Measurements from ENCODE around the gene TET2. TPM values are rescaled to one million over a fixed set of nuclear protein-coding genes. Genes with fewer than 3 reads are reported as not detected.

The TET2 gene
- total RNA-seq, 1 experiment from 2014 or later: 20.5 TPM

DNA sequence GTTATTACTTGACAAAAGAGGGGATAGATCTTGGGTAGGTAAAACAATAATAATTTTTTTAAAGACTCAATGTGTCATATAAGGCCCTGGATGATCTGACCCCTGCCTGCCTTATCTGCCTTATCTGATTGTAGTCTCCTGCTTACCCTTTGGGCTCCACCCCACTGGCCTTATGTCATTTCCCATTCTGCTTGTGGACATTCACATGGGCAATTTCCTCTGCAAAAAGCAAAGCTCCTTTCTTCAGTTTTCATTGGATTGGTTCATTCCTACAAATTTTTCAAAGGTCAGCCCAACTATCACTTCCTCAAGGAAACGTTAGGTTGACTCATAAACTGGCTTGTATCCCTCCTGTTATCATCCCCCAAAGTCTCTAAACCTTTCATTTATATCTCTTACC is 15.7 kb upstream of the TET2 start:
- TF ChIP-seq, protein P1, sequence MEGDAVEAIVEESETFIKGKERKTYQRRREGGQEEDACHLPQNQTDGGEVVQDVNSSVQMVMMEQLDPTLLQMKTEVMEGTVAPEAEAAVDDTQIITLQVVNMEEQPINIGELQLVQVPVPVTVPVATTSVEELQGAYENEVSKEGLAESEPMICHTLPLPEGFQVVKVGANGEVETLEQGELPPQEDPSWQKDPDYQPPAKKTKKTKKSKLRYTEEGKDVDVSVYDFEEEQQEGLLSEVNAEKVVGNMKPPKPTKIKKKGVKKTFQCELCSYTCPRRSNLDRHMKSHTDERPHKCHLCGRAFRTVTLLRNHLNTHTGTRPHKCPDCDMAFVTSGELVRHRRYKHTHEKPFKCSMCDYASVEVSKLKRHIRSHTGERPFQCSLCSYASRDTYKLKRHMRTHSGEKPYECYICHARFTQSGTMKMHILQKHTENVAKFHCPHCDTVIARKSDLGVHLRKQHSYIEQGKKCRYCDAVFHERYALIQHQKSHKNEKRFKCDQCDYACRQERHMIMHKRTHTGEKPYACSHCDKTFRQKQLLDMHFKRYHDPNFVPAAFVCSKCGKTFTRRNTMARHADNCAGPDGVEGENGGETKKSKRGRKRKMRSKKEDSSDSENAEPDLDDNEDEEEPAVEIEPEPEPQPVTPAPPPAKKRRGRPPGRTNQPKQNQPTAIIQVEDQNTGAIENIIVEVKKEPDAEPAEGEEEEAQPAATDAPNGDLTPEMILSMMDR (IDR thresholded peaks at IDR 0.05; ENCODE audit: unreplicated experiment): no peak
- BruUV-seq (replicated peaks): no TSS peak

DNA sequence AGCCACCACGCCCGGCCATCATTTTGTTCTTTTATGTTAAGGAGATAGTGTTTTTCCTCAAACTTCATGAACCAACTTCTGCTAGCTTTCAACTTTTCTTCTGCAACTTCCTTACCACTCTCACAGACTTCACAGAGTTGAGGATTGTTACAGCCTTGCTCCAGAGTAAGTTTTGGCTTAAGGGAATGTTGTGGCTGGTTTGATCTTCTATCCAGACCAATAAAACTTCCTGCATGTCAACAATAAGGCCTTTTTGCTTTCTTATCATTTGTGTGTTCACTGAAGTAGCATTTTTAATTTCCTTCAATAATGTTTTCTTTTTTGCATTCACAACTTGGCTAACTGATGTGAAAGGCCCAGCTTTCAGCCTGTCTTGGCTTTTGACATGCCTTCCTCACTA is 12.7 kb upstream of the TET2 start:
- Mint-ChIP-seq H3K4me3 (ENCODE audit: unreplicated experiment) (no peak overlapping the region), H3K36me3 (ENCODE audit: insufficient read depth, unreplicated experiment) (no peaks in the 10 kb centered on the region), H3K9me3 (ENCODE audit: unreplicated experiment) (no peaks in the 10 kb centered on the region), H3K4me1 (ENCODE audit: insufficient read depth, unreplicated experiment) (no peaks in the 10 kb centered on the region), H3K27me3 (ENCODE audit: insufficient read depth, unreplicated experiment) (no peaks in the 10 kb centered on the region), H3K27ac (ENCODE audit: low read depth, unreplicated experiment) (no peak overlapping the region)
- DNase-seq (ENCODE audit: unreplicated experiment): no peak
- ChIA-PET CTCF (no interaction called here), POLR2A (interaction anchor here (0.7 to 1.1 kb wide), 2 partner anchors 12 to 18 kb away, joined by 3 to 4 read pairs; no protein-coding TSS in a partner anchor)
- TF ChIP-seq, protein P1 (IDR thresholded peaks at IDR 0.05; ENCODE audit: unreplicated experiment): no peak
- intact Hi-C loops (cut with micrococcal nuclease): no loop called here
- no TSS peak for BruUV-seq (replicated peaks)

More for the DNA sequence above, 15.7 kb upstream of the TET2 start:
- intact Hi-C loops (cut with micrococcal nuclease): no loop called here
- POLR2A ChIA-PET: no interaction called here
- H3K27ac Mint-ChIP-seq (ENCODE audit: low read depth, unreplicated experiment): no peak overlapping the region
- H3K27me3 Mint-ChIP-seq (ENCODE audit: insufficient read depth, unreplicated experiment): no peaks in the 10 kb centered on the region
- no peak for DNase-seq (ENCODE audit: unreplicated experiment)
- H3K4me1 Mint-ChIP-seq (ENCODE audit: insufficient read depth, unreplicated experiment): no peaks in the 10 kb centered on the region
- H3K36me3 Mint-ChIP-seq (ENCODE audit: insufficient read depth, unreplicated experiment): no peaks in the 10 kb centered on the region
- CTCF ChIA-PET: interaction anchor here (0.5 to 1.6 kb wide), 3 partner anchors 10 to 1210 kb away, joined by 3 to 7 read pairs (median 5); no protein-coding TSS in a partner anchor
- H3K4me3 Mint-ChIP-seq (ENCODE audit: unreplicated experiment): no peak overlapping the region
- no peaks in the 10 kb centered on the region for H3K9me3 Mint-ChIP-seq (ENCODE audit: unreplicated experiment)

DNA sequence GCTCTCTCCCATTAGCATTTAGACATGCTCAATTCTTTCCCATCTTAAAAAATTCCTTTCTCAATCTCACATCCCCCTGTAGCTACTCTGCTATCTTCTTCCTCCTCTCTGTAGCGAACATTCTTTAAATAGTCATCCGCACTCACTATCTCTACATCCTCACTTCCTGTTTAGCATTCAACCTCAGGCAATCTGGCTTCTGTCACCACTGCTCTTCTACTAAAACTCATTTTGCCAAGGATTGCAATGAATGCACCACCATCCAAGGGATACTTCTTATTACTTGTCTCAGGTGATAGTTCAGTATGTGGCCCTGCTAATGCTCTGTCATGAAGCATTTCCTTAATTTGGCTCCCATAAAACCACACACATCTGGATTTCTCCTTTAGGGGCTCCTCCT is 10.9 kb upstream of the TET2 start:
- TF ChIP-seq, protein P1 (IDR thresholded peaks at IDR 0.05; ENCODE audit: unreplicated experiment): no peak
- intact Hi-C loops (cut with micrococcal nuclease): no loop called here
- H3K27ac Mint-ChIP-seq (ENCODE audit: low read depth, unreplicated experiment): no peak overlapping the region
- ChIA-PET POLR2A (no interaction called here), CTCF (no interaction called here)
- no peak for DNase-seq (ENCODE audit: unreplicated experiment)
- H3K36me3 Mint-ChIP-seq (ENCODE audit: insufficient read depth, unreplicated experiment): no peaks in the 10 kb centered on the region
- H3K4me1 Mint-ChIP-seq (ENCODE audit: insufficient read depth, unreplicated experiment): peaks cover 7% of the 10 kb centered on the region
- H3K27me3 Mint-ChIP-seq (ENCODE audit: insufficient read depth, unreplicated experiment): no peaks in the 10 kb centered on the region
- BruUV-seq (replicated peaks): no TSS peak
- no peaks in the 10 kb centered on the region for H3K9me3 Mint-ChIP-seq (ENCODE audit: unreplicated experiment)
- H3K4me3 Mint-ChIP-seq (ENCODE audit: unreplicated experiment): no peak overlapping the region

DNA sequence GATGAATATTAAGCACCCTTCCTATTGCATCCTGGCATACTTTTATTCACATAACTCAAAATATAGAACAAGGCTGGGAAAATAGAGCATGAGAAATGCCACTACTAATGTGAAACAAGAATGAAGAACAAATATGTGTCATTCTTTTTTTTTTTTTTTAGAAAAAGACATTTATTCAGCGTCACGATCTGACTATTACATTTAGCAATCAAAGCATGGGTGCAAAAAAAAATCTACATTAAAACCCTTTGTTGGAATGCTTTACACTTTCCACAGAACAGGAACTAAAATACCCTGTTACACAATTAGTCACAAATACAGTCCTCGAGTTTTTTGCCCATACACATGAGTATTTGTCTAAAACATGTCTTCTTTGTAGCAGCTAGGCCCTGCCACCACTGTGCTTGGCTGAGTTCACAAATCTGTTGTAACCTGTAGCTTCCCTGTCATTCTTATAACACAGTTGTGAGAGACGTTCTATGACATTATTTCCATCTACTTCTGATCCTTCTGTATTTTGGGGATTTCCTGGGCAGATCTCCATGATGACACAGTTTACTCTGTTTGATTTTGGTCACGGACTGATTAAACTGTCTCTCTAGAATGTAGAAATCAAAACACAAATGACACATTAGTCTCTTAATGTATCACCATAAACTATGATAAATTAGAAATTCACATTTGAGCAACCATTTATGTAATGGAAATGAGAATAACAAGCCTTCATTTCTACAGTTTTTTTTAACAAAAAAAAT is 9.4 kb upstream of the TET2 start:
- CTCF ChIA-PET: no interaction called here
- no peak overlapping the region for H3K27ac Mint-ChIP-seq (ENCODE audit: low read depth, unreplicated experiment)
- no peaks in the 10 kb centered on the region for H3K9me3 Mint-ChIP-seq (ENCODE audit: unreplicated experiment)
- POLR2A ChIA-PET: no interaction called here
- H3K36me3 Mint-ChIP-seq (ENCODE audit: insufficient read depth, unreplicated experiment): no peaks in the 10 kb centered on the region
- DNase-seq (ENCODE audit: unreplicated experiment): no peak
- peaks cover 7% of the 10 kb centered on the region for H3K4me1 Mint-ChIP-seq (ENCODE audit: insufficient read depth, unreplicated experiment)
- no peak overlapping the region for H3K4me3 Mint-ChIP-seq (ENCODE audit: unreplicated experiment)
- TF ChIP-seq, protein P1 (IDR thresholded peaks at IDR 0.05; ENCODE audit: unreplicated experiment): no peak
- intact Hi-C loops (cut with micrococcal nuclease): no loop called here
- BruUV-seq (replicated peaks): no TSS peak
- H3K27me3 Mint-ChIP-seq (ENCODE audit: insufficient read depth, unreplicated experiment): no peaks in the 10 kb centered on the region
